ENCODE measurements around the gene MARCHF6. TPM values are rescaled to one million over a fixed set of nuclear protein-coding genes. Genes with fewer than 3 reads are reported as not detected.

MARCHF6 gene
- total and polyA plus RNA-seq, 9 of the 15 experiments (the other 6 are each of a cell fraction or from before 2014, with no cell fraction given) = 74.1 to 456 (median 116) TPM

GRCh38 chr5:10307206-10308148 is 46.0 kb upstream of the MARCHF6 start, which contains the start of gene CMBL (continued):
- 0 out of 2 replicates have a peak, but pooled peaks have one; percentile 79 for TF ChIP-seq NBN (IDR thresholded peaks at IDR 0.05; ENCODE audit: low read depth)
- TF ChIP-seq FOXM1 (IDR thresholded peaks at IDR 0.05; ENCODE audit: low read depth) = no peak
- TF ChIP-seq FOXM1 (CRISPR knock-in tag; IDR thresholded peaks at IDR 0.05; ENCODE audit: low read depth) = no peak
- TF ChIP-seq PRPF4 (IDR thresholded peaks at IDR 0.05; ENCODE audit: insufficient read depth, low read depth, low read length, poor library complexity, severe bottlenecking) = no peak
- TF ChIP-seq ZNF584 (CRISPR knock-in tag; IDR thresholded peaks at IDR 0.05; ENCODE audit: low read depth) = no peak
- peak; percentile 76 for TF ChIP-seq CCNT2 (IDR thresholded peaks at IDR 0.05; ENCODE audit: borderline replicate concordance, extremely low read depth, insufficient read length, low read depth, low read length)
- TF ChIP-seq ZNF699 (CRISPR knock-in tag; IDR thresholded peaks at IDR 0.05; ENCODE audit: insufficient replicate concordance) = no peak
- TF ChIP-seq SRF (CRISPR knock-in tag; IDR thresholded peaks at IDR 0.05) = peak in 1 of 2 experiments; percentile 54; a peak in 2 of 4 replicates
- TF ChIP-seq RFX7 (CRISPR knock-in tag; IDR thresholded peaks at IDR 0.05) = 0 out of 2 replicates have a peak, but pooled peaks have one; percentile 74
- peak in 1 of 2 experiments; percentile 79; a peak in 1 of 4 replicates for TF ChIP-seq TEAD1 (CRISPR knock-in tag; IDR thresholded peaks at IDR 0.05)
- no peak for TF ChIP-seq KDM4B (IDR thresholded peaks at IDR 0.05; ENCODE audit: borderline replicate concordance in 2 of 2, low read depth in 1 of 2)
- TF ChIP-seq U2AF2 (optimal IDR thresholded peaks at IDR 0.05; ENCODE audit: low read depth, low read length) = no peak
- TF ChIP-seq DMBX1 (CRISPR knock-in tag; IDR thresholded peaks at IDR 0.05; ENCODE audit: borderline replicate concordance) = no peak
- TF ChIP-seq HNRNPK (IDR thresholded peaks at IDR 0.05; ENCODE audit: low read depth, low read length, poor library complexity, severe bottlenecking) = no peak
- TF ChIP-seq RERE (CRISPR knock-in tag; IDR thresholded peaks at IDR 0.05; ENCODE audit: borderline replicate concordance) = no peak
- no peak for TF ChIP-seq ZNF644 (tag; IDR thresholded peaks at IDR 0.05; ENCODE audit: low read depth)
- TF ChIP-seq RBM25 (IDR thresholded peaks at IDR 0.05; ENCODE audit: low read depth, low read length, severe bottlenecking) = peak; percentile 55
- TF ChIP-seq ASH1L (IDR thresholded peaks at IDR 0.05; ENCODE audit: borderline replicate concordance, low read depth, partially characterized antibody) = no peak
- TF ChIP-seq ZBTB1 (CRISPR knock-in tag; IDR thresholded peaks at IDR 0.05; ENCODE audit: borderline replicate concordance, low read depth) = no peak; the same call in 1 of the 2 replicates
